Astrocyte (in vitro differentiated cells and primary cell): ENCODE data around the gene NME7.

Experiments used
- EZH2 ChIP-seq: IDR thresholded peaks from 2 replicates; pipeline ENCODE4 v1.6.1; 2012; ENCODE audit warnings: mild to moderate bottlenecking, low read length, inconsistent platforms; ENCODE audit not compliant: insufficient read depth
- TF ChIP-seq, protein P1 (sequence below): IDR thresholded peaks from 2 replicates; pipeline ENCODE4 v1.5.1; 2011; ENCODE audit warnings: low read depth, mild to moderate bottlenecking, inconsistent platforms, low read length, moderate library complexity; ENCODE audit not compliant: insufficient read depth

DNA sequence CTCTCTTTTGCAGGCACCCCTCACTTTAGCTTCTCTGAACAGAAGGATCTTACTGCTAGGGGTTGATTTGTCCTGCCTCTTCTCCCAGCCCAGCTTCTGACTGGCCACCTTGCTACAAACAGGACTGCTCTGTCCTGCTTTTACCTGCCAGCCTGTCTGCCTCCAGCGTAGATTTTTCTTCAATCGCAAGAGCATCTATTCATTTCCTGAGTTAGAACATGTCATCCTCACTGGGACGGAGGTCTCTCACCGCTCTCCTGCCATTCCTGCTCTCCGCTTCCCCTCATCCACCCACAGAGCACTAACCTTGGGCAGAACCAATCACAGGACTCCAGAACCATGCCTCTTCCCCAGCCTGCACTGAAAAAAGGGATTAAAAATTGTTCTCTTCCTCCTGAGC, 264.6 kb downstream of the NME7 start:
- TF ChIP-seq, protein P1, sequence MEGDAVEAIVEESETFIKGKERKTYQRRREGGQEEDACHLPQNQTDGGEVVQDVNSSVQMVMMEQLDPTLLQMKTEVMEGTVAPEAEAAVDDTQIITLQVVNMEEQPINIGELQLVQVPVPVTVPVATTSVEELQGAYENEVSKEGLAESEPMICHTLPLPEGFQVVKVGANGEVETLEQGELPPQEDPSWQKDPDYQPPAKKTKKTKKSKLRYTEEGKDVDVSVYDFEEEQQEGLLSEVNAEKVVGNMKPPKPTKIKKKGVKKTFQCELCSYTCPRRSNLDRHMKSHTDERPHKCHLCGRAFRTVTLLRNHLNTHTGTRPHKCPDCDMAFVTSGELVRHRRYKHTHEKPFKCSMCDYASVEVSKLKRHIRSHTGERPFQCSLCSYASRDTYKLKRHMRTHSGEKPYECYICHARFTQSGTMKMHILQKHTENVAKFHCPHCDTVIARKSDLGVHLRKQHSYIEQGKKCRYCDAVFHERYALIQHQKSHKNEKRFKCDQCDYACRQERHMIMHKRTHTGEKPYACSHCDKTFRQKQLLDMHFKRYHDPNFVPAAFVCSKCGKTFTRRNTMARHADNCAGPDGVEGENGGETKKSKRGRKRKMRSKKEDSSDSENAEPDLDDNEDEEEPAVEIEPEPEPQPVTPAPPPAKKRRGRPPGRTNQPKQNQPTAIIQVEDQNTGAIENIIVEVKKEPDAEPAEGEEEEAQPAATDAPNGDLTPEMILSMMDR, result no peak
- no peak for TF ChIP-seq EZH2
